ENCODE data around the gene TLDC2. TPM values are rescaled to one million over a fixed set of nuclear protein-coding genes. Genes with fewer than 3 reads are reported as not detected.

The TLDC2 gene
- total RNA-seq, 2 experiments from 2014 or later: not detected

DNA sequence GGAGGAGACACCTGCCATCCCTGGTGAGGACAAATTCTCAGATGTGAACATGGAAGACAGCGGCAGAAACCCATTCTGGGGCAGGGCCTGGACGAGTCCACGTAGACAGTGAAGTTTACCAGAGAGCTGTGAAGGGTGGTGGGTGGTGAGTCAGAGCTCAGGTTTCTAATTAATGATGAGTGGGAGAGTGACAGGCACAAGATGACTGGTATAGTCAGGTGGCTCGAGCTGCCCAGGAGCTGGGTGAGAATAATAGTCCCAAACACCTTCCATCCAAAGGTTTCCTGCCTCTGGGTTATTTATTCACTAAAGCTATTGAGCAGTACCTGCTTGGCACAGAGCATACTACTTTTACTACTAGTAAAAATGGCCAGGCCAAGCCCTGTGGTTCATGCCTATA is 6.0 kb downstream of the TLDC2 start:
- H3K27me3 Mint-ChIP-seq: no peaks in the 10 kb centered on the region
- peaks cover 6% of the 10 kb centered on the region for H3K4me1 ChIP-seq (ENCODE audit: insufficient read depth, low read length)
- DNase-seq: no peak
- ChIA-PET CTCF (no interaction called here), POLR2A (no interaction called here)
- no peaks in the 10 kb centered on the region for H3K36me3 ChIP-seq (ENCODE audit: insufficient read depth, low read length)
- no peaks in the 10 kb centered on the region for H3K9me3 ChIP-seq (ENCODE audit: control insufficient read depth in 1 of 2, insufficient read depth in 1 of 2, low read length in 2 of 2)
- intact Hi-C loops (cut with DNase I, micrococcal nuclease): loop anchor here in 1 of 2 experiments (10.0 kb wide), 1 partner anchor 677 kb away; no protein-coding TSS in a partner anchor
- H3K9me3 Mint-ChIP-seq: no peaks in the 10 kb centered on the region
- H3K4me1 Mint-ChIP-seq (ENCODE audit: low read depth): peaks cover 5% of the 10 kb centered on the region
- TF ChIP-seq, protein P1, sequence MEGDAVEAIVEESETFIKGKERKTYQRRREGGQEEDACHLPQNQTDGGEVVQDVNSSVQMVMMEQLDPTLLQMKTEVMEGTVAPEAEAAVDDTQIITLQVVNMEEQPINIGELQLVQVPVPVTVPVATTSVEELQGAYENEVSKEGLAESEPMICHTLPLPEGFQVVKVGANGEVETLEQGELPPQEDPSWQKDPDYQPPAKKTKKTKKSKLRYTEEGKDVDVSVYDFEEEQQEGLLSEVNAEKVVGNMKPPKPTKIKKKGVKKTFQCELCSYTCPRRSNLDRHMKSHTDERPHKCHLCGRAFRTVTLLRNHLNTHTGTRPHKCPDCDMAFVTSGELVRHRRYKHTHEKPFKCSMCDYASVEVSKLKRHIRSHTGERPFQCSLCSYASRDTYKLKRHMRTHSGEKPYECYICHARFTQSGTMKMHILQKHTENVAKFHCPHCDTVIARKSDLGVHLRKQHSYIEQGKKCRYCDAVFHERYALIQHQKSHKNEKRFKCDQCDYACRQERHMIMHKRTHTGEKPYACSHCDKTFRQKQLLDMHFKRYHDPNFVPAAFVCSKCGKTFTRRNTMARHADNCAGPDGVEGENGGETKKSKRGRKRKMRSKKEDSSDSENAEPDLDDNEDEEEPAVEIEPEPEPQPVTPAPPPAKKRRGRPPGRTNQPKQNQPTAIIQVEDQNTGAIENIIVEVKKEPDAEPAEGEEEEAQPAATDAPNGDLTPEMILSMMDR (IDR thresholded peaks at IDR 0.05): no peak
- H3K27ac ChIP-seq (ENCODE audit: low read depth in 1 of 2, low read length in 2 of 2): no peak overlapping the region
- H3K27me3 ChIP-seq (ENCODE audit: control insufficient read depth in 1 of 2, insufficient read depth in 2 of 2, low read length in 2 of 2): no peaks in the 10 kb centered on the region
- no peak overlapping the region for H3K4me3 ChIP-seq (ENCODE audit: low read length)
- peaks cover 2% of the 10 kb centered on the region for H3K36me3 Mint-ChIP-seq (ENCODE audit: low read depth)
- ATAC-seq (ENCODE audit: poor library complexity): no peak
- no peak overlapping the region for H3K27ac Mint-ChIP-seq
- no peak overlapping the region for H3K4me3 Mint-ChIP-seq

DNA sequence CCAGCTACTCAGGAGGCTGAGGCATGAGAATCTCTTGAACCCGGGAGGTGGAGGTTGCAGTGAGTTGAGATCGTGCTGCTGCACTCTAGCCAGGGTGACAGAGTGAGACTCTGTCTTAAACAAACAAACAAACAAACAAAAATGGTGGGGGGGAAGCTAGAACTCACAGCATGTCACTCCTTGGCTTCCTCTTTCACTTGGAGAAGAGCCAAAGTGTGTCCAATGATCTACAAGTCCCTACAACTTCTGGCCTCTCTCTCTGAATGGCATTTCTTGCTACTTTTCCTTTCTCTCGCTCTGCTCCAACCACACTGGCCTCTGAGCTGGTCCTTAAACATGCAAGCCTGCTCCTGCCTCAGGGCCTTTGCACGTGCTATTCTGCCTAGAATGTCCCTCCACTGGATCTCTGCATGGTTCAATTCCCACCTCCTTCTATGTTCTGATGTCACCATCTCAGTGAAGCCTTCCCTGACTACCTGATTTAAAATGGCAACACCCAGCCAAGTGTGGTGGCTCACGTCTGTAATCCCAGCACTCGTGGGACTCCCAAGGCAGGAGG is 8.1 kb downstream of the TLDC2 start:
- Histone ChIP-seq H3K4me1 (ENCODE audit: insufficient read depth, low read length) (peaks cover 13% of the 10 kb centered on the region), H3K9me3 (ENCODE audit: control insufficient read depth in 1 of 2, insufficient read depth in 1 of 2, low read length in 2 of 2) (no peaks in the 10 kb centered on the region), H3K4me3 (ENCODE audit: low read length) (no peak overlapping the region), H3K36me3 (ENCODE audit: insufficient read depth, low read length) (peaks cover 2% of the 10 kb centered on the region), H3K27me3 (ENCODE audit: control insufficient read depth in 1 of 2, insufficient read depth in 2 of 2, low read length in 2 of 2) (no peaks in the 10 kb centered on the region), H3K27ac (ENCODE audit: low read depth in 1 of 2, low read length in 2 of 2) (no peak overlapping the region)
- POLR2A ChIA-PET: interaction anchor here (0.6 kb wide), 1 partner anchor 11 kb away, joined by 3 read pairs; no protein-coding TSS in a partner anchor
- Mint-ChIP-seq H3K36me3 (ENCODE audit: low read depth) (peaks cover 12% of the 10 kb centered on the region), H3K27ac (no peak overlapping the region), H3K27me3 (no peaks in the 10 kb centered on the region), H3K4me1 (ENCODE audit: low read depth) (peaks cover 16% of the 10 kb centered on the region), H3K4me3 (no peak overlapping the region), H3K9me3 (no peaks in the 10 kb centered on the region)
- ATAC-seq (ENCODE audit: poor library complexity): no peak
- intact Hi-C loops (cut with DNase I, micrococcal nuclease): loop anchor here in 1 of 2 experiments (10.0 kb wide), 1 partner anchor 679 kb away; no protein-coding TSS in a partner anchor
- DNase-seq: no peak
- CTCF ChIA-PET: interaction anchor here (0.6 kb wide), 1 partner anchor 1187 kb away, joined by 3 read pairs; no protein-coding TSS in a partner anchor
- TF ChIP-seq, protein P1 (IDR thresholded peaks at IDR 0.05): no peak

DNA sequence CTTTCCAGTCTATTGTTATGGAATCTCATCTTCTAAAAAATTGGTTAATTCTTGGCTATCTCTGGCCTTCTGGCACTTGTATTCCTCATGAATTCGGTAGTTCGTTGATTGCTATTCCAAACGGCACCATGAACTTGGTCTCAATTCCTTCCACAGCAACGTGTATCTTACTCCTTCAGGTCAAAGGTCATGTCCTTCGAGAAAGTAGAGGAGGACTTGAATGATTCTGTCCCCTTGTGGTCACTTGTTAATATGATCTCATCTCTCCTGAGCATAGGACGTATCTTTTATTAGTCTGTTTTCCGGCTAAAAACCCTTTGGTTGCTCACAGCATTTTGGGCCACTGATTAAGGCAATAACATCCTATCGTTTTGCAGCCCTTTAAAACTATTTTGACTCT is 9.4 kb downstream of the TLDC2 start:
- CTCF ChIA-PET: interaction anchor here (0.6 kb wide), 1 partner anchor 23 kb away, joined by 3 read pairs; no protein-coding TSS in a partner anchor
- H3K4me1 Mint-ChIP-seq (ENCODE audit: low read depth): peaks cover 16% of the 10 kb centered on the region
- Histone ChIP-seq H3K36me3 (ENCODE audit: insufficient read depth, low read length) (peaks cover 13% of the 10 kb centered on the region), H3K27me3 (ENCODE audit: control insufficient read depth in 1 of 2, insufficient read depth in 2 of 2, low read length in 2 of 2) (no peaks in the 10 kb centered on the region), H3K27ac (ENCODE audit: low read depth in 1 of 2, low read length in 2 of 2) (no peak overlapping the region), H3K9me3 (ENCODE audit: control insufficient read depth in 1 of 2, insufficient read depth in 1 of 2, low read length in 2 of 2) (no peaks in the 10 kb centered on the region), H3K4me3 (ENCODE audit: low read length) (no peak overlapping the region), H3K4me1 (ENCODE audit: insufficient read depth, low read length) (peaks cover 13% of the 10 kb centered on the region)
- ATAC-seq (ENCODE audit: poor library complexity): no peak
- no peak overlapping the region for H3K4me3 Mint-ChIP-seq
- peak overlapping the region; percentile 45 for H3K27ac Mint-ChIP-seq
- POLR2A ChIA-PET: no interaction called here
- H3K36me3 Mint-ChIP-seq (ENCODE audit: low read depth): peaks cover 24% of the 10 kb centered on the region
- TF ChIP-seq, protein P1 (IDR thresholded peaks at IDR 0.05): no peak
- DNase-seq: no peak
- H3K27me3 Mint-ChIP-seq: no peaks in the 10 kb centered on the region
- no peaks in the 10 kb centered on the region for H3K9me3 Mint-ChIP-seq
- intact Hi-C loops (cut with DNase I, micrococcal nuclease): loop anchor here in 1 of 2 experiments (5.0 to 10.0 kb wide), 3 partner anchors 168 to 681 kb away; no protein-coding TSS in a partner anchor

Data from CD4-positive, alpha-beta T cell (primary cell).